ENCODE results near the gene NLGN4Y.

The NLGN4Y gene

GRCh38 chrY:14637551-14637950, 113.2 kb downstream of the NLGN4Y start:
- TF ChIP-seq OSR1 (CRISPR knock-in tag; IDR thresholded peaks at IDR 0.05) (no peak), SNAI2 (CRISPR knock-in tag; IDR thresholded peaks at IDR 0.05) (no peak), RARB (CRISPR knock-in tag; IDR thresholded peaks at IDR 0.05) (no peak), ZNF8 (CRISPR knock-in tag; IDR thresholded peaks at IDR 0.05) (no peak), ZFP30 (CRISPR knock-in tag; IDR thresholded peaks at IDR 0.05) (no peak)
- TF ChIP-seq, protein P1, sequence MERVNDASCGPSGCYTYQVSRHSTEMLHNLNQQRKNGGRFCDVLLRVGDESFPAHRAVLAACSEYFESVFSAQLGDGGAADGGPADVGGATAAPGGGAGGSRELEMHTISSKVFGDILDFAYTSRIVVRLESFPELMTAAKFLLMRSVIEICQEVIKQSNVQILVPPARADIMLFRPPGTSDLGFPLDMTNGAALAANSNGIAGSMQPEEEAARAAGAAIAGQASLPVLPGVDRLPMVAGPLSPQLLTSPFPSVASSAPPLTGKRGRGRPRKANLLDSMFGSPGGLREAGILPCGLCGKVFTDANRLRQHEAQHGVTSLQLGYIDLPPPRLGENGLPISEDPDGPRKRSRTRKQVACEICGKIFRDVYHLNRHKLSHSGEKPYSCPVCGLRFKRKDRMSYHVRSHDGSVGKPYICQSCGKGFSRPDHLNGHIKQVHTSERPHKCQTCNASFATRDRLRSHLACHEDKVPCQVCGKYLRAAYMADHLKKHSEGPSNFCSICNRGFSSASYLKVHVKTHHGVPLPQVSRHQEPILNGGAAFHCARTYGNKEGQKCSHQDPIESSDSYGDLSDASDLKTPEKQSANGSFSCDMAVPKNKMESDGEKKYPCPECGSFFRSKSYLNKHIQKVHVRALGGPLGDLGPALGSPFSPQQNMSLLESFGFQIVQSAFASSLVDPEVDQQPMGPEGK (CRISPR knock-in tag; IDR thresholded peaks at IDR 0.05; ENCODE audit: borderline replicate concordance) = no peak
- ATAC-seq = no peak

GRCh38 chrY:14641853-14642252, 117.5 kb downstream of the NLGN4Y start:
- TF ChIP-seq ZNF565 (CRISPR knock-in tag; conservative IDR thresholded peaks at IDR 0.05; ENCODE audit: low read depth) = no peak
- no peak for TF ChIP-seq TSHZ2 (CRISPR knock-in tag; IDR thresholded peaks at IDR 0.05)
- no peak for TF ChIP-seq PPARA (CRISPR knock-in tag; IDR thresholded peaks at IDR 0.05; ENCODE audit: borderline replicate concordance)
- TF ChIP-seq OSR1 (CRISPR knock-in tag; IDR thresholded peaks at IDR 0.05) = no peak
- TF ChIP-seq ZFP3 (CRISPR knock-in tag; IDR thresholded peaks at IDR 0.05) = no peak
- TF ChIP-seq, protein P1 (CRISPR knock-in tag; IDR thresholded peaks at IDR 0.05; ENCODE audit: borderline replicate concordance) = no peak
- TF ChIP-seq GLIS3 (CRISPR knock-in tag; IDR thresholded peaks at IDR 0.05) = no peak
- no peak for TF ChIP-seq ZNF8 (CRISPR knock-in tag; IDR thresholded peaks at IDR 0.05)
- TF ChIP-seq CREB5 (CRISPR knock-in tag; IDR thresholded peaks at IDR 0.05; ENCODE audit: low read depth) = no peak
- TF ChIP-seq ARNTL (CRISPR knock-in tag; IDR thresholded peaks at IDR 0.05; ENCODE audit: borderline replicate concordance, low read depth) = no peak
- no peak for TF ChIP-seq SNAI2 (CRISPR knock-in tag; IDR thresholded peaks at IDR 0.05)
- TF ChIP-seq ZC3H10 (CRISPR knock-in tag; IDR thresholded peaks at IDR 0.05) = no peak
- no peak for TF ChIP-seq TCF4 (CRISPR knock-in tag; IDR thresholded peaks at IDR 0.05; ENCODE audit: borderline replicate concordance)
- TF ChIP-seq ESRRG (CRISPR knock-in tag; IDR thresholded peaks at IDR 0.05) = no peak
- no peak for ATAC-seq

GRCh38 chrY:14644157-14644952, 120.0 kb downstream of the NLGN4Y start:
- ATAC-seq = no peak
- TF ChIP-seq TCF4 (CRISPR knock-in tag; IDR thresholded peaks at IDR 0.05; ENCODE audit: borderline replicate concordance) (no peak), ESRRG (CRISPR knock-in tag; IDR thresholded peaks at IDR 0.05) (no peak), ZNF8 (CRISPR knock-in tag; IDR thresholded peaks at IDR 0.05) (no peak), ZNF565 (CRISPR knock-in tag; conservative IDR thresholded peaks at IDR 0.05; ENCODE audit: low read depth) (no peak), POU6F1 (CRISPR knock-in tag; IDR thresholded peaks at IDR 0.05; ENCODE audit: borderline replicate concordance, low read depth) (no peak), CSDC2 (CRISPR knock-in tag; IDR thresholded peaks at IDR 0.05) (no peak), ZFP30 (CRISPR knock-in tag; IDR thresholded peaks at IDR 0.05) (no peak), ZNF70 (CRISPR knock-in tag; IDR thresholded peaks at IDR 0.05) (no peak), PPARA (CRISPR knock-in tag; IDR thresholded peaks at IDR 0.05; ENCODE audit: borderline replicate concordance) (no peak)
- TF ChIP-seq, protein P1 (CRISPR knock-in tag; IDR thresholded peaks at IDR 0.05; ENCODE audit: borderline replicate concordance) = no peak

Data from SK-N-SH treated with all-trans-retinoic acid at 6 μM for 48 hours (cell line).